ENCODE data around the gene FAM240A.

The FAM240A gene

DNA sequence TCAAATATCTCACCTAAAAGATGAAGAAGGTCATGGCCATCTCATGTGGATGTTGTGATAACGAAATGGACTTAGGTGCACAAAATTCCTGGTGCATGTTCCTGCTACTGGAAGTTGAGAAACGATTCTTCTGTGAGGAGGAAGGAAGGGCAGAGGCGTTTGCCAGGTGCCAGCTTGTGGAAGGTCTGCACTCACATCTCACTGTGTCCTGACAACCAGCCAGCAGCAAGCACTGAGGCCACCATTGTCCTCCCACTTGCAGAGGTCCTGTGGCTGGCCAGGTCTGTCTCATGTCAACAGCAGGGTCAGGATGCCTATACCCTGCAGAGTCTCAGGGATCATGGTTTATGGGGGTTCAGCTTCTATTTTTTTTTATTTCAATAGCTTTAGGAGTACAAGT, 3.7 kb downstream of the FAM240A start:
- DNase-seq (ENCODE audit: low read depth): no peak
- TF ChIP-seq, protein P1, sequence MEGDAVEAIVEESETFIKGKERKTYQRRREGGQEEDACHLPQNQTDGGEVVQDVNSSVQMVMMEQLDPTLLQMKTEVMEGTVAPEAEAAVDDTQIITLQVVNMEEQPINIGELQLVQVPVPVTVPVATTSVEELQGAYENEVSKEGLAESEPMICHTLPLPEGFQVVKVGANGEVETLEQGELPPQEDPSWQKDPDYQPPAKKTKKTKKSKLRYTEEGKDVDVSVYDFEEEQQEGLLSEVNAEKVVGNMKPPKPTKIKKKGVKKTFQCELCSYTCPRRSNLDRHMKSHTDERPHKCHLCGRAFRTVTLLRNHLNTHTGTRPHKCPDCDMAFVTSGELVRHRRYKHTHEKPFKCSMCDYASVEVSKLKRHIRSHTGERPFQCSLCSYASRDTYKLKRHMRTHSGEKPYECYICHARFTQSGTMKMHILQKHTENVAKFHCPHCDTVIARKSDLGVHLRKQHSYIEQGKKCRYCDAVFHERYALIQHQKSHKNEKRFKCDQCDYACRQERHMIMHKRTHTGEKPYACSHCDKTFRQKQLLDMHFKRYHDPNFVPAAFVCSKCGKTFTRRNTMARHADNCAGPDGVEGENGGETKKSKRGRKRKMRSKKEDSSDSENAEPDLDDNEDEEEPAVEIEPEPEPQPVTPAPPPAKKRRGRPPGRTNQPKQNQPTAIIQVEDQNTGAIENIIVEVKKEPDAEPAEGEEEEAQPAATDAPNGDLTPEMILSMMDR (IDR thresholded peaks at IDR 0.05; ENCODE audit: control insufficient read depth, extremely low read depth, insufficient read depth): no peak
- no peak overlapping the region for H3K4me3 ChIP-seq (ENCODE audit: low read depth, low read length)

DNA sequence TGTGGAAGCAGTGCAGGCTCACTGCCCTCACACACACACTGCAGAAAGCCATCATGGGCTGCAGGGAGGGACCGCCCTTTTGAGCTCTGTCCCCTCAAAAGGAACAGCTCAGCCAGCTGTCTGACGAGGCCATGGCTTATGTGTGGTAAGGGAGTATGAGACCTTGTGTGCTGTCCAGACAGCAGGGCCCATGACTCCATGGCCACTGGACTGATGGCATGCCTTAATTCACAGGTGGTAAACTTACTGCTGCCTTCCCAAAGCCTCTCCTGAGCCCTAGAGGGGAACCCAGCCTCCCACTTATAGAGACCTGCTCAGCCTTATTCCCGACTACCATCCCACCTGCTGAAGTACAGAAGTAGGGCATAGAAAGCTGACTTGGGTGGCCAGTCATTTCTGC, 5.6 kb downstream of the FAM240A start:
- TF ChIP-seq, protein P1 (IDR thresholded peaks at IDR 0.05; ENCODE audit: control insufficient read depth, extremely low read depth, insufficient read depth): no peak
- DNase-seq (ENCODE audit: low read depth): no peak
- no peak overlapping the region for H3K4me3 ChIP-seq (ENCODE audit: low read depth, low read length)

DNA sequence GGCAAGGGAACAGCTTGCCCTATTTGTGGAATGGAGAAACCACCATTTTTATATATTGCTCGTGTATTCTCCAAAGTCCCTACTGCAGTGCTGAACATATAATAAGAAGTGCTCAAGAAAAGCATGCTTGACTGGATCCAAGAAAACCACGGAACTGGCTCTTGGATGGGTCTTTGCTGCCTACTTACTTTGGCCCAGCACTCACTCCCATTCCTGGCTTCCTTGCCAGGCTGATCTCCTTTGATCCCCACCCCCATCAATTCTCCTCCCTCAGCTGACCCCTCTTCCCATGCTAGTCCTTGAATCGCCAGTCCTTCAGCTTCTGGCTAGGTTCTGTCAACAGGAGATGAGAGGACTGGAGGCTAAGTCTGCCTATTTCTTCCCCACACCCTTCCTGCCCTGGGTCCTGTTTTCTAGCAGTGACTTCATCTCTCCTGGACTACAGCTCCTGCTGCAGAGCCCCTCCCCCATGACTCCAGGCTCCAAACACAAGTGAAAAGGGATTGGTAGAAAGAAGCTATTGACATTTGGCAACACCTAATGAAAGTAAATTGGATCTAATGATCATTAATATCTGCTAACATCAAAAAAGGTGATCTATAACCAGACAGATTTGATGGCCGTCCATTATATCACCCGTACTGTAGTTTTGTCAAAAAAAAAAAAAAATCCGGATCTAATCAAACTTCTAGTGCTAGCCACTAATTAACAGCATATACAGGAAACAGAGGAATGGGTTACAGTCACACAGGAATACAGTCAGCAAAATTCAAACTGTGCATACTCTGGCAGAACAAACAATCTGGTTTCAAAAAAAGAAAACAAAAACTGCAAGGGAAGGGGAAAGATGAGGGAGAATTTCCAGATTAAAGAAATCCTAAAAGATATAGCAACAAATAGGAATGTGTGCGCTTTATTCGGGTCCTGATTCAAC, 7.8 kb downstream of the FAM240A start:
- TF ChIP-seq, protein P1 (IDR thresholded peaks at IDR 0.05; ENCODE audit: control insufficient read depth, extremely low read depth, insufficient read depth): no peak
- DNase-seq (ENCODE audit: low read depth): no peak
- H3K4me3 ChIP-seq (ENCODE audit: low read depth, low read length): no peak overlapping the region

- H3K4me3 ChIP-seq (ENCODE audit: low read depth, low read length): no peak overlapping the region
- TF ChIP-seq, protein P1 (IDR thresholded peaks at IDR 0.05; ENCODE audit: control insufficient read depth, extremely low read depth, insufficient read depth): no peak
- no peak for DNase-seq (ENCODE audit: low read depth)
These were observed 12.2 kb downstream of the FAM240A start for GRCh38 chr3:46624533-46624932.

- TF ChIP-seq, protein P1 (IDR thresholded peaks at IDR 0.05; ENCODE audit: control insufficient read depth, extremely low read depth, insufficient read depth): no peak
- DNase-seq (ENCODE audit: low read depth): no peak
- no peak overlapping the region for H3K4me3 ChIP-seq (ENCODE audit: low read depth, low read length)
These were observed 12.7 kb downstream of the FAM240A start for GRCh38 chr3:46624975-46625490.

DNA sequence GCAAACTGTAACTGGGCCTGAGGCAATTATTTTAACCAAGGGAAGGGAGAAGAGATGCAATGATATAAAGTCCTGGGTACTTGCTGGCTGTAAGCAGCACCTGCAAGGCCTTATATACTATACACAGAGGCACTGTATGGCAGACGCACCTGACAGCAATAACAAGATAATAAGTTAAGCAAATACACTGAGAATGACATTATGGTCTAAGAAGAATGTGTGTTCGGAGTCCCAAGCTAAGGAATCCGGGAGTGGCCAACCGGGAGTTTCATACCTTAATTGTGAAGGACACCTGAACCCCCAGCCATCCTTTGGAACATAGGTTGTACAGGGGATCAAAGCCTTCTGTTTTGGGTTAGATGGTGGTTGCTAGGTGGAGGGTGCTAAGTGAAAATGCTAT, 13.7 kb downstream of the FAM240A start:
- no peak overlapping the region for H3K4me3 ChIP-seq (ENCODE audit: low read depth, low read length)
- TF ChIP-seq, protein P1 (IDR thresholded peaks at IDR 0.05; ENCODE audit: control insufficient read depth, extremely low read depth, insufficient read depth): no peak
- DNase-seq (ENCODE audit: low read depth): no peak
